OCI-M1 (cell line): Measurements from ENCODE around the gene SORBS1.

Experiments used
- DNase-seq: peaks from one replicate; lab custom pipeline; 2025; lab: John Stamatoyannopoulos, UW

The SORBS1 gene

GRCh38 chr10:95539560-95540284, 21.4 kb downstream of the SORBS1 start:
- DNase-seq, result no peak

GRCh38 chr10:95538412-95538811, 22.8 kb downstream of the SORBS1 start:
- DNase-seq, result no peak

- no peak for DNase-seq
Measured at GRCh38 chr10:95537542-95537927, 23.6 kb downstream of the SORBS1 start.

- DNase-seq, result no peak
Measured at GRCh38 chr10:95536894-95537541, 24.2 kb downstream of the SORBS1 start.

GRCh38 chr10:95536017-95536416, 25.2 kb downstream of the SORBS1 start:
- DNase-seq, result no peak

- DNase-seq, result no peak
Measured at GRCh38 chr10:95535526-95535925, 25.6 kb downstream of the SORBS1 start.

GRCh38 chr10:95533590-95533989, 27.6 kb downstream of the SORBS1 start:
- no peak for DNase-seq

- DNase-seq, result peak; percentile 86
Measured at GRCh38 chr10:95532536-95532935, 28.6 kb downstream of the SORBS1 start.

- peak; percentile 99 for DNase-seq
Measured at GRCh38 chr10:95531994-95532399, 29.2 kb downstream of the SORBS1 start.

GRCh38 chr10:95531058-95531809, 29.9 kb downstream of the SORBS1 start:
- peak; percentile 87 for DNase-seq

GRCh38 chr10:95530561-95530960, 30.6 kb downstream of the SORBS1 start:
- peak; percentile 49 for DNase-seq

GRCh38 chr10:95530029-95530428, 31.1 kb downstream of the SORBS1 start:
- no peak for DNase-seq

- no peak for DNase-seq
Measured at GRCh38 chr10:95526044-95526443, 35.1 kb downstream of the SORBS1 start.

- no peak for DNase-seq
Measured at GRCh38 chr10:95525033-95525418, 36.1 kb downstream of the SORBS1 start.

- DNase-seq, result no peak
Measured at GRCh38 chr10:95524358-95525032, 36.7 kb downstream of the SORBS1 start.

GRCh38 chr10:95522117-95522516, 39.1 kb downstream of the SORBS1 start:
- no peak for DNase-seq

- no peak for DNase-seq
Measured at GRCh38 chr10:95520617-95521016, 40.6 kb downstream of the SORBS1 start.

- peak; percentile 73 for DNase-seq
Measured at GRCh38 chr10:95518455-95519452, 42.4 kb downstream of the SORBS1 start.

- peak; percentile 84 for DNase-seq
Measured at GRCh38 chr10:95517536-95518454, 43.4 kb downstream of the SORBS1 start.

- DNase-seq, result no peak
Measured at GRCh38 chr10:95516774-95517373, 44.3 kb downstream of the SORBS1 start.
